GM19035 (cell line): Measurements from ENCODE around the gene VWCE.
"Not testable (repeated sequence)": the region's sequence is repeated elsewhere in the genome, so short reads cannot be mapped to it uniquely, and the experiment has no call there.

ENCODE experiments used
- ATAC-seq: cut with Tn5 transposase; IDR thresholded peaks from one replicate; pipeline ENCODE4 v1.9.1; 2021; ENCODE audit not compliant: unreplicated experiment

The VWCE gene

DNA sequence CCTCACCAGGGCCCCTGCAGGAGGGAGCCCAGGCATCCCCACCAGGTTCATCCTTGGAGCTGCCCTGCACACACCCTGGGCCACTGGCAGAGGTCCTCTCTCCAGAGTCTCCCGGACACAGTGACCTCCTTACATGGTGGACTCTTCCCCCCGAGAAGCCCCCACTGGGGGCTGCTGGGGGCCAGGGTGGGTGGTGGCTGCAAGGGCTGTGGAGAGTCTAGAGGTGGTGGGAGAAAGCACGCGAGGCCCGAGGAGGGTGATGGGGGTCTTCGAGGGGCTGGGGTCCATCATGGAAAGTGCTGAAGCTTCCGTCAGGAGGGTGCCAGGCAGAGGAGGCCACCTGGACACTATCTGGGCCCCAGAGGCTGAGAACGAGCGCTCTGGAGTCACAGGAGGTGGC lies 36.6 kb downstream of the VWCE start:
- ATAC-seq, result no peak

GRCh38 chr11:61256710-61257482 lies 38.2 kb downstream of the VWCE start:
- ATAC-seq, result no peak

DNA sequence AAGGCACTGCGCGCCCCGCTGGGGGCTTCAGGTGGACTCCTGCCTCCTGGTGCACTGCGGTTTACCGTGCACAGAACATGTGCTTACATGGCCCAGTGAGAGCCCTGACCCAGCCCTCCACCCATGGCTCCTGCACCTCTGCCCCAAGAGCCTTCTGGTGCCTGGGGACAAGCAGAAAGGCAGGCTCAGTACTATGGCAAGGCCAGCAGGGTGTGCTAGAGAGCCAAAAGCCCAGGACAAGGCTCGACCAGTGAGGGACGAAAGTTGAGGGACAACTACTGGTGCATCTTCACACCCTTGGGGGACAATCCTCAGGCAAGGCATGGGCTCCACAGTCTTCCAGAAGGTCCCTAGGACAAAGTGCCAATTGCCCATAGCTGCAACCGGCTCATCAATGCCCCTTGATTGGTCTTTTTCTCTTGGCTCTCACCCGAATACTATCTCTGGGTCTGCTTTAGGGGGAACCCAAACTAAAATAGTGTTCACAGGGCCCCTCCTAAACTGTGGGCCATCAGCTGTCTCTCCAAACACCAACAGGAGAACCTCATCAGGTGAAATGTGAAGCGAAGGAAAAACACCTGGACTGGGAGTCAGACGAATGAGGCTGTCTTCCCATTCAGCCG lies 40.6 kb downstream of the VWCE start:
- ATAC-seq, result peak; percentile 72

- not testable (repeated sequence) for ATAC-seq
These were observed 42.8 kb downstream of the VWCE start for GRCh38 chr11:61252332-61252731.

DNA sequence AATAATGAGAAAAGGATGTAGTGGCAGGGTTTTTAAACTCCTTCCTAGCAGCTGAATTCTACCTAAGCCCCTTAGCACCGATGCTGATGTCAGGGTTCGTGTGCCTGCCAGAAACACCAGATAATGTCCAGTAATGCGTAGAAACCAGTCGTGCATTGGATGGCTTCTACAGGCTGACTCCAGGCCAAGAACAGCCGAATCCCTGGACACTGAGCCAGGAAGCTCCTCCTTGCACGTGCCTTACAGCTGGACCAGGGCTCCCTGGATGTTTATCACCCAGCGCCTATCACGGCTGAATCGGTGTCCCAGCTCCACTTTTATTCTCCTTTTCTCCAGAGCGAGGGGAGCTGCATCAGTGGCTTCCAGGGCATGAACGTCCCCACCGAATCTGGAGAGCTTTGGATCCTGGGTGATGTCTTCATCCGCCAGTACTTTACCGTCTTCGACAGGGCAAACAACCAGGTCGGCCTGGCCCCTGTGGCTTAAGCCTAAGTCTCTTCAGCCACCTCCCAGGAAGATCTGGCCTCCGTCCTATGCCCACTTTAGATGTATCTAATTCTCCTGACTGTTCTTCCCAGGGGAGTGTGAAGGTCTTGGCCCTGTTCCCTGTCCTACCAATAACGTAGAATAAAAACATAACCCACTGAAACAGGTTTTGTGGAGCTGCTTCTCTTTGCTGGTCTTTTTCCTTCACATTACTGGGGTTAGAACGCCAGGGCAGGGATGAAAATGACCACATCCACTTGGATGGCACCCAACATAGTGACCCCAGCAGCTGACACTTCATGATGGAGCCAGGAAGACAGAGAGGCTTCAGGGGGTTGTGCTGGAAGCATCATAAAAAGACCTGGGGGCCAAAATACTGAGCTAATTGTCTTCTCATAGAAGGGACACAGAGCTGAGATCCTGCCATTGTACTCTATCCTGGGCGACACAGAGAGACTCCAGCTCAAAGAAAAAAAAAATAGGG lies 44.0 kb downstream of the VWCE start:
- ATAC-seq, result not testable (repeated sequence)

GRCh38 chr11:61249201-61249600 lies 45.9 kb downstream of the VWCE start:
- not testable (repeated sequence) for ATAC-seq

DNA sequence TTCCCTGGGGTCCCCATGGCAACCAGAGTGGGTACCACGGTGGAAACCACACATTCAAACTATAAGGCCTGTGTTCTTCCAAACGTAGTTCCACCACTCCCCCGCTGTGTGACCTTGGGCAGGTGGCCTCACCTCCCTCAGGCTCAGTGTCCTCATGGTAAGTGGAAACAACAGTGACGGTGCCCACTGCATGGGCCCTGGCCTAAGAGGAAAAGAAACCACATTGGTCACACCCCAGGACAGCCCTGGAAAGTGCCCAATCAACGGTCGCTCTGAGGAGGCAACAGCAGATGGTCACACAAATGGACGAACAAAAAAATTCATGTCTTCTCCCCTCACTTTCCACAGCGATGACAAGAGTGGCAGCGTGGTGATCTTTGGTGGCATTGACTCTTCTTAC lies 47.0 kb downstream of the VWCE start:
- ATAC-seq, result not testable (repeated sequence)

DNA sequence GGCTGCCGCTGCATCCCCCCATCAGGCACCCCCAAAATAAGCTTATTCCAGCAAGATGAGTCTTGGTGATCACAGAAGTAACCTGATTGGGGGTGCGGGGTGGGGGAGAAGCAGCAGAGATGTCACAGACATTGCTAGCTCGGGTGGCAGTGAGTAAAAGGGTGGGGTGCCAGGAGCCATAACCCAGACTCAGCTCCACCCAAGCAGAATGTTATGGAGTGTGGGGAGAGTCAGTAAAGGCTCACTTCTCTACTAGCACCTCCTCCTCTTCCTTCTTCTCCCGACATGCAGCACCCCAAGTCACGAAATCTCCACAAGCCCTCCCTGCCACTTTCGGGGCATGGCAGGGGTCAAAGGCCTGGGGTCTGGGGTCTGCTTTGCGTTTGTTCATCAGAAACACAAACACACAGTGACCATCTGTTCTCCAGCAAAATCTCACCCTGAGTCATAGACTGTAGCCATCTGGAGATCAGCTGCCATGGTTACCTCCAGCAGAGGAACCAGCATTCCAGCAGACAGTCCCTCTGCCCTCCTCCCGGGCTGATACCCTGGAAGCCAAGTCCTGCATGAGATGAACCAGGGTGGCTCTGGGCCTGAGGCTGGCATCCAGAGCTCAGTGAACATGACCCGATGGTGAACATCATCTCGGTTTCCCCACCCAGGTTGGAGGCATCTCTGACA lies 49.7 kb downstream of the VWCE start:
- ATAC-seq, result not testable (repeated sequence)

- not testable (repeated sequence) for ATAC-seq
These were observed 53.6 kb downstream of the VWCE start for GRCh38 chr11:61241526-61241925.

GRCh38 chr11:61240875-61241274 lies 54.2 kb downstream of the VWCE start, which contains the start of gene PGA5:
TSS of gene PGA5 (plus strand) at chr11:61241175. CDS start at chr11:61241227, 52 bp downstream.
- not testable (repeated sequence) for ATAC-seq

DNA sequence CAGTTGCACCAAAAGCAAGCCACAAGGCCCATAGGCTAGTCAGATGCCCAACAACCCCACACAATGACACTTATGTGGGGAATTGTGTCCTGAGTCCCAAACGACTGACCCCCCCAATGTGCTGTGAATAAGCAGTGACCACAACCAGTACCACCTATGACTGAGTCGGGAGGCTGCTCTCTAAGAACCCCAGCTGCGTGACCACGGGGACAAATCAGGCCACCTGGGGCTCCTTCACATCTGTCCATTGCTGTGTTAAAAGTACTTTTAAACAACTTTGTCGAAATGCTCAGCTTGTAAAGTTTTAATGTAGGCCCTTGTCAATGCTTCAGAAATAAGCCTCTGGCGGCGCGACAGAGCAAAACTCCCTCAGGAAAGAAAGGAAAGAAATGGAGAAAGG lies 54.8 kb downstream of the VWCE start:
- not testable (repeated sequence) for ATAC-seq

DNA sequence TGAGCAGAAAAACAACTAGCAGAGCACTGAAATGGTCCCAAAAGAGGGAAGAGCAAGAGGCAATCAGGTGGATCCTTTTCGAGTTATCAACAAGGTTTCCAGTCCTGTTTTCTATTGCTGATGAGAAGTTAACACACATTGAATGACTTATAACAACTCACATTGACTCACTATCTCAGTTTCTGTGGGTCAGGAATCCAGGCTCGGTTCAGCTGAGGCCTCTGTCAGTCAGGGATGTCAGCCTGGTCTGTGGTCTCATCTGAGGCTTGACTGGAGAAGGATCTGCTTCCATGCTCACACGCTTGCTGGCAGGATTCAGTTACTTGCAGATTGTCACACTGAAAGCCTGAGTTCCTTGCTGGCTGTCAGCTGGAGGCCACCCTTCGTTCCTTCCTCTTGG lies 58.0 kb downstream of the VWCE start:
- ATAC-seq, result not testable (repeated sequence)

GRCh38 chr11:61232548-61233145 lies 62.5 kb downstream of the VWCE start:
- not testable (repeated sequence) for ATAC-seq

DNA sequence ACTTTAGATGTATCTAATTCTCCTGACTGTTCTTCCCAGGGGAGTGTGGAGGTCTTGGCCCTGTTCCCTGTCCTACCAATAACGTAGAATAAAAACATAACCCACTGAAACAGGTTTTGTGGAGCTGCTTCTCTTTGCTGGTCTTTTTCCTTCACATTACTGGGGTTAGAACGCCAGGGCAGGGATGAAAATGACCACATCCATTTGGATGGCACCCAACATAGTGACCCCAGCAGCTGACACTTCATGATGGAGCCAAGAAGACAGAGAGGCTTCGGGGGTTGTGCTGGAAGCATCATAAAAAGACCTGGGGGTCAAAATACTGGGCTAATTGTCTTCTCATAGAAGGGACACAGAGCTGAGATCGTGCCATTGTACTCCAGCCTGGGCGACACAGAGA lies 63.5 kb downstream of the VWCE start:
- ATAC-seq, result not testable (repeated sequence)

GRCh38 chr11:61231033-61231432 lies 64.1 kb downstream of the VWCE start:
- ATAC-seq, result not testable (repeated sequence)

- not testable (repeated sequence) for ATAC-seq
These were observed 65.7 kb downstream of the VWCE start for GRCh38 chr11:61229458-61229857.

DNA sequence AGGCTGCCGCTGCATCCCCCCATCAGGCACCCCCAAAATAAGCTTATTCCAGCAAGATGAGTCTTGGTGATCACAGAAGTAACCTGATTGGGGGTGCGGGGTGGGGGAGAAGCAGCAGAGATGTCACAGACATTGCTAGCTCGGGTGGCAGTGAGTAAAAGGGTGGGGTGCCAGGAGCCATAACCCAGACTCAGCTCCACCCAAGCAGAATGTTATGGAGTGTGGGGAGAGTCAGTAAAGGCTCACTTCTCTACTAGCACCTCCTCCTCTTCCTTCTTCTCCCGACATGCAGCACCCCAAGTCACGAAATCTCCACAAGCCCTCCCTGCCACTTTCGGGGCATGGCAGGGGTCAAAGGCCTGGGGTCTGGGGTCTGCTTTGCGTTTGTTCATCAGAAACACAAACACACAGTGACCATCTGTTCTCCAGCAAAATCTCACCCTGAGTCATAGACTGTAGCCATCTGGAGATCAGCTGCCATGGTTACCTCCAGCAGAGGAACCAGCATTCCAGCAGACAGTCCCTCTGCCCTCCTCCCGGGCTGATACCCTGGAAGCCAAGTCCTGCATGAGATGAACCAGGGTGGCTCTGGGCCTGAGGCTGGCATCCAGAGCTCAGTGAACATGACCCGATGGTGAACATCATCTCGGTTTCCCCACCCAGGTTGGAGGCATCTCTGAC lies 68.5 kb downstream of the VWCE start:
- ATAC-seq, result not testable (repeated sequence)

- ATAC-seq, result not testable (repeated sequence)
These were observed 72.4 kb downstream of the VWCE start for GRCh38 chr11:61222692-61223091.

DNA sequence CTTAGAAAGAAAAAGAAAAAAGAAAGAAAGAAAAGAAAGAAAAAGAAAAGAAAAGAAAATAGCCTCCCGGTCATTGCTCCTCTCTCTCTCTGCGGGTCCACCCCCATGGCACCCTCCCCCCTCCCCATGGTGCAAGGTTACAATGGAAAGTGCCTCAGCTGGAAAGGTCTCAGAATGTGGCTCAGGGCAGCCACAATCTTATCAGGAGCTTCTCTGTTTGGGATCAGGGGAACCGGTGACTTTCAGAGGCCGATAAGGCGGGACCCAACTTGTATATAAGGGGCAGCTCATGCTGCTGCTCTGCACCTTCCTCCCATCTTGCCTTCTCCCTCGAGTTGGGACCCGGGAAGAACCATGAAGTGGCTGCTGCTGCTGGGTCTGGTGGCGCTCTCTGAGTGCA lies 73.1 kb downstream of the VWCE start, which contains the start of gene PGA4:
TSS of gene PGA4 (plus strand) at position 301 of the 400 bp plus-strand sequence. CDS start at position 355, 54 bp downstream.
- not testable (repeated sequence) for ATAC-seq
